ENCODE measurements around the gene ROR1. TPM values are rescaled to one million over a fixed set of nuclear protein-coding genes. Genes with fewer than 3 reads are reported as not detected.

ROR1 gene
- total and polyA plus RNA-seq, 2 donors (not counting 3 experiments of a cell fraction or from before 2014, with no cell fraction given), result 2.6 to 3.5 TPM

- Histone ChIP-seq H3K27ac (ENCODE audit: insufficient read depth, low read depth, low read length) (no peak overlapping the region), H3K4me2 (ENCODE audit: insufficient read depth, low read length) (no peak overlapping the region), H4K20me1 (replicated peaks; ENCODE audit: control insufficient read depth, extremely low read depth, insufficient read depth, low read length) (no peaks in the 10 kb centered on the region), H3K9ac (replicated peaks; ENCODE audit: extremely low read depth, insufficient read depth, low read length) (no peak overlapping the region), H3K9me3 (replicated peaks; ENCODE audit: control insufficient read depth, insufficient read depth, low read length) (no peaks in the 10 kb centered on the region), H3K27me3 (ENCODE audit: control insufficient read depth in 2 of 2, insufficient read depth in 2 of 2, low read length in 2 of 2) (no peaks in the 10 kb centered on the region), H3K79me2 (ENCODE audit: control insufficient read depth, insufficient read depth, low read length) (no peaks in the 10 kb centered on the region), H3K9me1 (replicated peaks; ENCODE audit: control insufficient read depth, extremely low read depth, insufficient read depth, low read length) (no peaks in the 10 kb centered on the region), H2AFZ (ENCODE audit: low read depth, low read length) (no peak overlapping the region), H3K4me3 (replicated peaks in 1 of 3; ENCODE audit: insufficient read depth in 1 of 3, low read depth in 1 of 3, low read length in 3 of 3) (no peak overlapping the region), H3K36me3 (ENCODE audit: control insufficient read depth in 2 of 2, extremely low read depth in 1 of 2, insufficient read depth in 2 of 2, low read length in 2 of 2) (no peaks in the 10 kb centered on the region), H3K4me1 (ENCODE audit: control insufficient read depth, extremely low read depth, insufficient read depth, low read length) (no peaks in the 10 kb centered on the region)
- no peak for TF ChIP-seq JUN (IDR thresholded peaks at IDR 0.05; ENCODE audit: borderline replicate concordance, insufficient read depth, insufficient read length, low read depth)
- no peak for TF ChIP-seq MYC (IDR thresholded peaks at IDR 0.05; ENCODE audit: low read depth, low read length)
- no peak for TF ChIP-seq POLR2A (IDR thresholded peaks at IDR 0.05; ENCODE audit: low read depth, low read length)
- TF ChIP-seq FOS (IDR thresholded peaks at IDR 0.05; ENCODE audit: borderline replicate concordance, insufficient read depth, low read length), result no peak
- TF ChIP-seq CTCF (IDR thresholded peaks at IDR 0.05; ENCODE audit: extremely low read depth in 1 of 2, insufficient read depth in 1 of 2, low read depth in 1 of 2, low read length in 2 of 2), result no peak
- no peak for TF ChIP-seq GATA2 (IDR thresholded peaks at IDR 0.05; ENCODE audit: insufficient read depth, insufficient read length, low read depth, low read length)
- no peak for TF ChIP-seq POLR2AphosphoS5 (IDR thresholded peaks at IDR 0.05; ENCODE audit: insufficient read depth, low read depth, low read length)
- TF ChIP-seq MAX (IDR thresholded peaks at IDR 0.05; ENCODE audit: insufficient read depth, insufficient read length), result no peak
- no peak for TF ChIP-seq EZH2 (IDR thresholded peaks at IDR 0.05; ENCODE audit: borderline replicate concordance, low read depth, low read length, severe bottlenecking)
- POLR2A ChIA-PET, result no interaction called here
- no TSS peak for BruUV-seq (replicated peaks)
- FAIRE-seq (no peak), DNase-seq (ENCODE audit: low read depth, low spot score) (no peak)
- intact Hi-C loops (cut with micrococcal nuclease) (no loop called here), dilution Hi-C loops (cut with MboI; ENCODE audit: extremely low pct_ligation_motif_present, low sequenced_read_pairs) (no loop called here)
- CTCF ChIA-PET, result no interaction called here
Measured at GRCh38 chr1:63882048-63882704, 108.4 kb downstream of the ROR1 start.

Data from endothelial cell of umbilical vein (primary cell).